A673 (cell line): ENCODE results near the gene SORBS2. TPM values are rescaled to one million over a fixed set of nuclear protein-coding genes. Genes with fewer than 3 reads are reported as not detected.

Experiments
- BruUV-seq: library from RNA; stranded (reverse); fragments of 400-500 nt; replicated peaks from 2 replicates; lab custom pipeline; 2021; lab: Mats Ljungman, UMichigan
- CTCF ChIA-PET: fragments of 300-600 bp; sonication (Branson Sonifier 250); formaldehyde crosslinking; loops from one replicate; lab custom pipeline; 2022; ENCODE audit warnings: antibody characterized with exemption; lab: Charles Lee
- POLR2A ChIA-PET: fragments of 300-600 bp; sonication (Branson Sonifier 250); formaldehyde crosslinking; loops from one replicate; lab custom pipeline; 2022; ENCODE audit warnings: antibody characterized with exemption; ENCODE audit not compliant: low non-redundant PET; lab: Charles Lee
- DNase-seq: peaks from one replicate; pipeline ENCODE4 v3.0.0-alpha.2; 2015; ENCODE audit warnings: low spot score
- H3K27ac ChIP-seq: fragments of 200-600 bp; sonication (generic); 2 replicates; pipeline ENCODE4 v1.5.1; 2016; ENCODE audit warnings: mixed run types, low read depth, mild to moderate bottlenecking, mixed read lengths, antibody characterized with exemption, low read length; ENCODE audit not compliant: poor library complexity, severe bottlenecking
- H3K27me3 ChIP-seq: fragments of 200-600 bp; sonication (generic); replicated peaks from 2 replicates; pipeline ENCODE4 v1.6.1; 2017; ENCODE audit warnings: mixed run types, low read depth, mild to moderate bottlenecking, mixed read lengths, antibody characterized with exemption, low read length; ENCODE audit not compliant: insufficient read depth, poor library complexity
- H3K36me3 ChIP-seq: fragments of 200-600 bp; sonication (generic); 2 replicates; pipeline ENCODE4 v1.6.1; 2016; ENCODE audit warnings: mixed run types, mild to moderate bottlenecking, mixed read lengths, antibody characterized with exemption, low read length; ENCODE audit not compliant: insufficient read depth, poor library complexity, severe bottlenecking
- H3K4me1 ChIP-seq: fragments of 200-600 bp; sonication (generic); 2 replicates; pipeline ENCODE4 v1.6.1; 2017; ENCODE audit warnings: mixed run types, mild to moderate bottlenecking, mixed read lengths, antibody characterized with exemption, low read length; ENCODE audit not compliant: insufficient read depth, poor library complexity, severe bottlenecking
- H3K4me3 ChIP-seq: fragments of 200-600 bp; sonication (generic); 2 replicates; pipeline ENCODE4 v1.5.1; 2016; ENCODE audit warnings: low read depth, mixed run types, mild to moderate bottlenecking, mixed read lengths, low read length; ENCODE audit not compliant: poor library complexity, severe bottlenecking
- H3K9me3 ChIP-seq: fragments of 200-600 bp; sonication (generic); 2 replicates; pipeline ENCODE4 v1.6.1; 2016; ENCODE audit warnings: mixed run types, low read depth, mild to moderate bottlenecking, mixed read lengths, antibody characterized with exemption, low read length; ENCODE audit not compliant: poor library complexity, severe bottlenecking
- CTCF ChIP-seq: fragments of 300-800, 200-600 bp; sonication (generic); conservative IDR thresholded peaks from 2 replicates; pipeline ENCODE4 v1.5.1; 2017; ENCODE audit warnings: low read depth, mild to moderate bottlenecking, antibody characterized with exemption, low read length, moderate library complexity, mixed read lengths
- EZH2 ChIP-seq: fragments of 200-600 bp; sonication (generic); IDR thresholded peaks from 2 replicates; pipeline ENCODE4 v1.6.1; 2017; ENCODE audit warnings: borderline replicate concordance, low read depth, mild to moderate bottlenecking, mixed read lengths, antibody characterized with exemption, low read length; ENCODE audit not compliant: poor library complexity, severe bottlenecking
- intact Hi-C: fragments of 100-400 bp; cut with micrococcal nuclease; formaldehyde crosslinking; loops from one replicate; pipeline ENCODE4 v1.10.0; 2022; ENCODE audit not compliant: unreplicated experiment
- total RNA-seq: library from RNA; stranded (reverse); gene quantifications from 2 replicates; pipeline ENCODE4 v1.2.3, GENCODE V29; 2021

Gene SORBS2
- total RNA-seq, 1 experiment from 2014 or later = not detected

- no peak for DNase-seq
- Histone ChIP-seq H3K4me3 (no peak overlapping the region), H3K36me3 (no peaks in the 10 kb centered on the region), H3K4me1 (no peaks in the 10 kb centered on the region), H3K27ac (no peak overlapping the region), H3K9me3 (no peaks in the 10 kb centered on the region), H3K27me3 (peaks cover 21% of the 10 kb centered on the region)
- POLR2A ChIA-PET = no interaction called here
- CTCF ChIA-PET = no interaction called here
- TF ChIP-seq EZH2 (no peak), CTCF (no peak)
- intact Hi-C loops = no loop called here
- BruUV-seq = no TSS peak
Measured at GRCh38 chr4:185744946-185745345, 67.0 kb downstream of the SORBS2 start.

- TF ChIP-seq CTCF (no peak), EZH2 (no peak)
- ChIA-PET CTCF (no interaction called here), POLR2A (no interaction called here)
- BruUV-seq = no TSS peak
- H3K36me3 ChIP-seq = no peaks in the 10 kb centered on the region
- H3K27ac ChIP-seq = no peak overlapping the region
- H3K4me3 ChIP-seq = no peak overlapping the region
- peaks cover 16% of the 10 kb centered on the region for H3K27me3 ChIP-seq
- no peaks in the 10 kb centered on the region for H3K9me3 ChIP-seq
- intact Hi-C loops = no loop called here
- DNase-seq = no peak
- no peaks in the 10 kb centered on the region for H3K4me1 ChIP-seq
Measured at GRCh38 chr4:185744488-185744862, 67.5 kb downstream of the SORBS2 start.

GRCh38 chr4:185743722-185744487 is 68.1 kb downstream of the SORBS2 start:
- H3K27me3 ChIP-seq = peaks cover 11% of the 10 kb centered on the region
- TF ChIP-seq EZH2 (no peak), CTCF (no peak)
- no peak for DNase-seq
- intact Hi-C loops = no loop called here
- H3K4me3 ChIP-seq = no peak overlapping the region
- ChIA-PET POLR2A (no interaction called here), CTCF (no interaction called here)
- no peaks in the 10 kb centered on the region for H3K36me3 ChIP-seq
- no peaks in the 10 kb centered on the region for H3K4me1 ChIP-seq
- H3K27ac ChIP-seq = no peak overlapping the region
- BruUV-seq = no TSS peak
- H3K9me3 ChIP-seq = no peaks in the 10 kb centered on the region
